HCT116 (cell line): ENCODE results near the gene KCND2. TPM values are rescaled to one million over a fixed set of nuclear protein-coding genes. Genes with fewer than 3 reads are reported as not detected.
"Not testable (repeated sequence)": the region's sequence is repeated elsewhere in the genome, so short reads cannot be mapped to it uniquely, and the experiment has no call there.

Experiments
- ATAC-seq: fragments of 200-7000 bp; cut with Tn5 transposase; 2 replicates; pipeline ENCODE4 v1.9.1; 2020; ENCODE audit warnings: mild to moderate bottlenecking, moderate library complexity
- BruUV-seq: library from RNA; stranded (reverse); fragments of 400-500 nt; replicated peaks from 2 replicates; lab custom pipeline; 2021; lab: Mats Ljungman, UMichigan
- CTCF ChIA-PET: fragments of 300-600 bp; sonication (Branson Sonifier 250); formaldehyde crosslinking; loops from one replicate; lab custom pipeline; 2021; ENCODE audit warnings: antibody characterized with exemption; lab: Charles Lee
- POLR2A ChIA-PET: fragments of 300-600, 350-600 bp; sonication (Branson Sonifier 250); formaldehyde crosslinking; loops from one replicate; lab custom pipeline; 2021; ENCODE audit warnings: antibody characterized with exemption; lab: Charles Lee
- RAD21 ChIA-PET, 2 experiments: fragments of 300-600 bp; sonication (Branson Sonifier 250); formaldehyde crosslinking; loops; one replicate each; lab custom pipeline; 2023; ENCODE audit warnings: low total read pairs in 2 of 2; ENCODE audit not compliant: uncharacterized antibody in 2 of 2, unreplicated experiment in 2 of 2, low non-redundant PET in 1 of 2; lab: Charles Lee
- DNase-seq: peaks from one replicate; pipeline ENCODE4 v3.0.0-alpha.2; 2010; ENCODE audit warnings: low read depth, low spot score
- H2AFZ ChIP-seq: fragments of 200-600 bp; shearing (Covaris generic), sonication (generic); 2 replicates; pipeline ENCODE4 v1.6.1; 2017; ENCODE audit warnings: low read depth, mixed run types, mixed read lengths, antibody characterized with exemption, low read length; ENCODE audit not compliant: poor library complexity, severe bottlenecking
- H3K27ac ChIP-seq: 2 replicates; pipeline ENCODE4 v1.5.1; 2012; ENCODE audit warnings: low read depth, low read length
- H3K27me3 ChIP-seq: fragments of 200-600 bp; sonication (generic); 2 replicates; pipeline ENCODE4 v1.6.1; 2016; ENCODE audit warnings: mixed run types, low read length, mixed read lengths; ENCODE audit not compliant: insufficient read depth
- H3K36me3 ChIP-seq, 2 experiments: fragments of 200-500 bp in 1 of 2; fragments of 200-600 bp in 1 of 2; sonication (Bioruptor generic) in 1 of 2; sonication (generic) in 1 of 2; 2 replicates each; pipeline versions ENCODE4 v1.5.1 to v1.6.1; 2014 to 2016; ENCODE audit warnings: low read length in 2 of 2, inconsistent platforms in 1 of 2, mixed read lengths in 1 of 2, mixed run types in 1 of 2; ENCODE audit not compliant: insufficient read depth in 2 of 2, control insufficient read depth in 1 of 2
- H3K4me1 ChIP-seq, 2 experiments: fragments of 200-600 bp in 1 of 2; sonication (generic) in 1 of 2; 2 replicates each; pipeline versions ENCODE4 v1.5.1 to v1.6.1; 2012 to 2017; ENCODE audit warnings: low read length in 2 of 2, inconsistent platforms in 1 of 2, mild to moderate bottlenecking in 1 of 2, mixed read lengths in 1 of 2, mixed run types in 1 of 2, moderate library complexity in 1 of 2; ENCODE audit not compliant: insufficient read depth in 2 of 2, control insufficient read depth in 1 of 2
- H3K4me2 ChIP-seq: fragments of 200-600 bp; sonication (generic); 2 replicates; pipeline ENCODE4 v1.6.1; 2017; ENCODE audit warnings: mixed run types, low read length, mixed read lengths
- H3K4me3 ChIP-seq, 2 experiments: fragments of 200-600 bp in 1 of 2; sonication (generic) in 1 of 2; replicated peaks in 1 of 2; 2 replicates each; pipeline ENCODE4 v1.5.1; 2011 to 2016; ENCODE audit warnings: low read length in 2 of 2, control low read depth in 1 of 2, low read depth in 1 of 2, mild to moderate bottlenecking in 1 of 2, mixed read lengths in 1 of 2, mixed run types in 1 of 2
- H3K79me2 ChIP-seq: fragments of 200-600 bp; sonication (generic); 2 replicates; pipeline ENCODE4 v1.6.1; 2017; ENCODE audit warnings: mild to moderate bottlenecking, mixed run types, low read length, moderate library complexity, mixed read lengths; ENCODE audit not compliant: insufficient read depth
- H3K9ac ChIP-seq: fragments of 200-600 bp; sonication (generic); 2 replicates; pipeline ENCODE4 v1.6.1; 2016; ENCODE audit warnings: low read length, mixed read lengths
- H3K9me2 ChIP-seq: fragments of 200-600 bp; sonication (generic), shearing (Covaris generic); 2 replicates; pipeline ENCODE4 v1.6.1; 2017; ENCODE audit warnings: mixed run types, mild to moderate bottlenecking, moderate library complexity; ENCODE audit not compliant: insufficient read depth
- H3K9me3 ChIP-seq, 2 experiments: fragments of 200-500 bp in 1 of 2; fragments of 200-600 bp in 1 of 2; sonication (Bioruptor generic) in 1 of 2; sonication (generic) in 1 of 2; 2 replicates each; pipeline ENCODE4 v1.6.1; 2014 to 2017; ENCODE audit warnings: low read length in 2 of 2, mixed read lengths in 2 of 2, inconsistent platforms in 1 of 2, low read depth in 1 of 2, mild to moderate bottlenecking in 1 of 2, mixed run types in 1 of 2, moderate library complexity in 1 of 2; ENCODE audit not compliant: control insufficient read depth in 1 of 2, insufficient read depth in 1 of 2
- H4K20me1 ChIP-seq: fragments of 200-600 bp; sonication (generic), shearing (Covaris generic); 2 replicates; pipeline ENCODE4 v1.6.1; 2017; ENCODE audit warnings: mixed run types, mild to moderate bottlenecking, moderate library complexity; ENCODE audit not compliant: insufficient read depth
- ELF1 ChIP-seq: IDR thresholded peaks from 2 replicates; pipeline ENCODE4 v1.6.1; 2012; ENCODE audit warnings: low read depth, borderline replicate concordance
- EZH2 ChIP-seq: fragments of 200-600 bp; sonication (generic); IDR thresholded peaks from 2 replicates; pipeline ENCODE4 v1.6.1; 2017; ENCODE audit warnings: antibody characterized with exemption, mixed run types
- EZH2phosphoT487 ChIP-seq: fragments of 200-600 bp; IDR thresholded peaks from 2 replicates; pipeline ENCODE4 v1.6.1; 2018; ENCODE audit warnings: antibody characterized with exemption, borderline replicate concordance
- FOSL1 ChIP-seq: IDR thresholded peaks from 2 replicates; pipeline ENCODE4 v1.6.1; 2012; ENCODE audit warnings: low read depth
- JUND ChIP-seq: IDR thresholded peaks from 2 replicates; pipeline ENCODE4 v1.6.1; 2012
- POLR2A ChIP-seq: IDR thresholded peaks from 2 replicates; pipeline ENCODE4 v1.7.0; 2011; ENCODE audit warnings: borderline replicate concordance; ENCODE audit not compliant: insufficient read depth, insufficient read length; ENCODE audit errors: extremely low read depth
- POLR2AphosphoS5 ChIP-seq: IDR thresholded peaks from 2 replicates; pipeline ENCODE4 v1.6.1; 2011; ENCODE audit warnings: mild to moderate bottlenecking, low read depth, low read length, moderate library complexity
- RAD21 ChIP-seq: IDR thresholded peaks from 2 replicates; pipeline ENCODE4 v1.6.1; 2012; ENCODE audit warnings: low read depth, mild to moderate bottlenecking
- SP1 ChIP-seq: IDR thresholded peaks from 2 replicates; pipeline ENCODE4 v1.6.1; 2012; ENCODE audit warnings: low read depth
- TCF7L2 ChIP-seq: IDR thresholded peaks from 2 replicates; pipeline ENCODE4 v1.7.0; 2011; ENCODE audit warnings: borderline replicate concordance, inconsistent platforms; ENCODE audit not compliant: insufficient read depth, insufficient read length; ENCODE audit errors: extremely low read depth
- YY1 ChIP-seq: IDR thresholded peaks from 2 replicates; pipeline ENCODE4 v1.6.1; 2011; ENCODE audit warnings: low read length, low read depth, moderate library complexity, mild to moderate bottlenecking; ENCODE audit not compliant: insufficient replicate concordance; ENCODE audit errors: extremely low read depth
- ZFX ChIP-seq: fragments of 450-650 bp; IDR thresholded peaks from 2 replicates; pipeline ENCODE4 v1.6.1; 2017
- intact Hi-C: fragments of 100-400 bp; cut with micrococcal nuclease; formaldehyde crosslinking; loops from 2 replicates; pipeline ENCODE4 v1.10.0; 2022
- total RNA-seq: library from RNA; stranded (reverse); gene quantifications from one replicate; pipeline ENCODE4 v1.2.1, GENCODE V29; 2021; ENCODE audit not compliant: unreplicated experiment
- TF ChIP-seq, protein P1 (sequence below): IDR thresholded peaks from 2 replicates; pipeline ENCODE4 v1.6.1; 2012

Gene KCND2
- total RNA-seq, 1 experiment from 2014 or later = 0.05 TPM

DNA sequence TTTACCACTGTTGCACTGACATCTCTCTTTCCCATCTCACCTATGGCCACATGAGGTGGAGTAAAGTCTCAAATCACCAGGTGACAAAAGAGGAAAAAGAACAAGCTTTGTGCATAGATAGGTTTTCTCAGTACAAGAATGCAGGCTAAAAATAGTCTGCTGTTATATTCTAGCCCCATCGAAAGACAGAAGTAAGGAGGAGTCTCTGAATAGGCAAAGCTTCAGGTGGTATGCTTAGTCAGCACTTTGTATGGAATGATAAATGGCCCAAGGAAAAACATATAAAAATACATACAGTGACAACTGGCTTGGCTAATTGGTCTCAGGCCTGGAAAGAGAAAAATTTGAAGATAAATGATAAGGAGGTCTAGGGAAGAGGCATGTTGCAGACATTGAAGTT is 39.6 kb upstream of the KCND2 start:
- H3K9me2 ChIP-seq = no peaks in the 10 kb centered on the region
- no peaks in the 10 kb centered on the region for H3K27me3 ChIP-seq
- RAD21 ChIA-PET = no interaction called here
- no peak overlapping the region for H3K27ac ChIP-seq
- H3K4me2 ChIP-seq = no peak overlapping the region
- H3K79me2 ChIP-seq = no peaks in the 10 kb centered on the region
- no peak overlapping the region for H2AFZ ChIP-seq
- no peaks in the 10 kb centered on the region for H4K20me1 ChIP-seq
- TF ChIP-seq YY1 (no peak), FOSL1 (no peak), POLR2AphosphoS5 (no peak), ZFX (no peak), TCF7L2 (no peak), ELF1 (no peak), EZH2phosphoT487 (no peak), RAD21 (no peak), SP1 (no peak), EZH2 (no peak), JUND (no peak), POLR2A (no peak)
- TF ChIP-seq, protein P1, sequence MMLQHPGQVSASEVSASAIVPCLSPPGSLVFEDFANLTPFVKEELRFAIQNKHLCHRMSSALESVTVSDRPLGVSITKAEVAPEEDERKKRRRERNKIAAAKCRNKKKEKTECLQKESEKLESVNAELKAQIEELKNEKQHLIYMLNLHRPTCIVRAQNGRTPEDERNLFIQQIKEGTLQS = no peak
- intact Hi-C loops = no loop called here
- H3K36me3 ChIP-seq = no peaks in the 10 kb centered on the region
- DNase-seq (no peak), ATAC-seq (no peak)
- CTCF ChIA-PET = no interaction called here
- BruUV-seq = no TSS peak
- H3K9ac ChIP-seq = no peak overlapping the region
- H3K4me1 ChIP-seq = no peaks in the 10 kb centered on the region
- no peaks in the 10 kb centered on the region for H3K9me3 ChIP-seq
- POLR2A ChIA-PET = no interaction called here
- no peak overlapping the region for H3K4me3 ChIP-seq

DNA sequence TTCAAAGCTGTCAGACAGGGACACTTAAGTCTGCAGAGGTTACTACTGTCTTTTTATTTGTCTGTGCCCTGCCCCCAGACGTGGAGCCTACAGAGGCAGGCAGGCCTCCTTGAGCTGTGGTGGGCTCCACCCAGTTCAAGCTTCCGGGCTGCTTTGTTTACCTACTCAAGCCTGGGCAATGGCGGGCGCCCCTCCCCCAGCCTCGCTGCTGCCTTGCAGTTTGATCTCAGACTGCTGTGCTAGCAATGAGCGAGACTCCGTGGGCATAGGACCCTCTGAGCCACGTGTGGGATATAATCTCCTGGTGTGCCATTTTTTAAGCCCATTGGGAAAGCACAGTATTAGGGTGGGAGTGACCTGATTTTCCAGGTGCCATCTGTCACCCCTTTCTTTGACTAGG is 32.6 kb upstream of the KCND2 start:
- BruUV-seq, CTCF ChIA-PET, RAD21 ChIA-PET, H2AFZ ChIP-seq, H3K9me3 ChIP-seq, H3K27ac ChIP-seq, POLR2A ChIA-PET, H4K20me1 ChIP-seq, DNase-seq, H3K79me2 ChIP-seq, H3K9me2 ChIP-seq, intact Hi-C loops, H3K9ac ChIP-seq, H3K27me3 ChIP-seq, H3K4me2 ChIP-seq, H3K4me1 ChIP-seq, H3K36me3 ChIP-seq, H3K4me3 ChIP-seq, ATAC-seq: not testable (repeated sequence)
